GM18526 (cell line): ENCODE results near the gene PCDH9.

Source experiments
- POLR2A ChIP-seq: IDR thresholded peaks from 3 replicates; pipeline ENCODE4 v1.6.1; 2011; ENCODE audit not compliant: insufficient read length; ENCODE audit errors: extremely low read depth

Gene PCDH9

DNA sequence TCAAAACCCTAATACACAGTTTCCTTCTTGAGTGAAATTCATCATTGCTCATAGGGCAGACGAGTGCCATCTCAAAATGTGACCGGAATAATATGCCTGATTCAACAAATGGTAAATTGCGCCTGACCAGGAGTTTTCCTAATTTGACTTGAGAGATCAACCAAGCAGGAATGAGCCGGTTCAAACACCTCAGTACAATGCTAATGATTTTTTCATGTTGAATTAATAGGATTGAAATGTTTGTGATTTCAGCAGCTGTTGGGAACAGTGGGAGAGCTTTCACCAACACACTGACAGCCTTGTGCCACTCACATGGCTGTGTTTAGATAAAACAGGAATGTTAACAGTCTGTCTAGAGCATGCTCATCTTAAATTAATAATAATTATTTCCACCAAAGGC is 484.8 kb downstream of the PCDH9 start:
- no peak for TF ChIP-seq POLR2A

DNA sequence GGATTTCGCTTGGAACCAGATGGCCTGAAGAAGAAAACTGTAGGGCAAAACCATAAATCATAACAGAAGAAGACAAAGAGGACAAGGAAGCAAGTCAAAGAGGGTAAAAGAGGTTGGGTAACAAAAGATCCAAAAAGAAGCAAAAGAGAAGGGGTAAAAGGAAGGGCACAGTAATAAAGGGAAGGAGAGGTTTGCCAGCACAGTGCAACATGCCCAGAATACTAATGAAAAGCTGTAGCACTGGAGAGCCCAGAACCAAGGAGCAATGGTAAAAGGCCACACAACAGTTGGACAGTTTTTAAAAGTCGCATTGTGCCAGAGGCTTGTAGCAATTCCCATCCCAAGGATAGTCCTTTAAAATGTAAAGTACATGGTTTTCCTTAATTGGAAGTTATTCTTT is 506.6 kb downstream of the PCDH9 start:
- no peak for TF ChIP-seq POLR2A

DNA sequence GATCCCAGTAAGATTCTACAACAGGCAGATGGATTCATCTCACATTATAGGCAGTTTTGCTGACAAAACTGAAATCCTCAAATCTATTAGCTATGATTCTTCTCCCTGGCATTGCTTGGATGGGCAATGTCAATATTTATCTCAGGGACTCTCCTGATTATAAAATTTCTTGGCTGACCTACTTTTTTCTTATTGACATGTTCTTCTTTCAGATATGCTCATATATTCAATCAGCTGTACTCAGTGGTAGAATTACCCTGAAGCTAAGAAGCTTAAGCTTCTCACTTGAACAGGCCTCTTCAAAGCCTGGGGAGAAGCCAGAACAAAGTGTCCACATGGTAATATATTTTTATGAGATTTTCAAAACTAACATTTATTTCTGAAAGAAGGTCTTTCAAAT is 513.6 kb downstream of the PCDH9 start:
- no peak for TF ChIP-seq POLR2A

DNA sequence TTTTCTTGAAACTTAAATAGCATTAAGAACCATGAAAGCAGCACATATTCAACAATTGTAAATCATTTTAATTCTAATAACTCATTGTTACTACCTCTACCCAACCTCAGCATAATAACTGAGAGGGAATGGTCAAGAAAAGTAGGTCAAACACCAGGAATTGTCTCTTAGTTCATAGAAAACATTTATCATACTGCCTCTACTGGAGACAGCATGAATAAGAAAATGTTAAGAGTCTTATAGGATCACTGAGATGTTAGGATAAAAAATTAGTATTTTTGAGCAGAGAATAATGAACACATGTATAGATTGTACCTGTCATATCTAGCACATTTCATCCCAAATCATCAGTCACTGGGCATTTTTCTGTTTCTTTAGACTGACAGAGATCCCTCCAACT is 515.3 kb downstream of the PCDH9 start:
- TF ChIP-seq POLR2A = no peak

DNA sequence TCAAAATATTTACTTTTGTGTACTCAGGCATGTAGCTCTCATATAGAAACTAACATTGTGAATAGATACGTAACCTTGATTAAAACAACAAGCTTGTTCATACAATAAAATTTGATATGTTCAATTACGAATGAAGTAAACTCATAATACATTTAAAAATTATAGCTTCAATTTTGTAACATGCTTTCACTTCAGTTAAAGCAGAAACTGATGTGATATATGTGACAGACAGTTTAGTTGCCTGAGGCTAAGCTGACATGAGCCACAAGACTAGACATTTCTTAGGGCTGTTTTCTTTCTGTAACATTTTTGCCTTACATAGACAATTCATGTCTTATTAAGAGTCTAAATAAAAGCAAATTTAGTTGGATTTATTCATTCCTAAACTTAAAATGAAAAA is 526.0 kb downstream of the PCDH9 start:
- TF ChIP-seq POLR2A = no peak

DNA sequence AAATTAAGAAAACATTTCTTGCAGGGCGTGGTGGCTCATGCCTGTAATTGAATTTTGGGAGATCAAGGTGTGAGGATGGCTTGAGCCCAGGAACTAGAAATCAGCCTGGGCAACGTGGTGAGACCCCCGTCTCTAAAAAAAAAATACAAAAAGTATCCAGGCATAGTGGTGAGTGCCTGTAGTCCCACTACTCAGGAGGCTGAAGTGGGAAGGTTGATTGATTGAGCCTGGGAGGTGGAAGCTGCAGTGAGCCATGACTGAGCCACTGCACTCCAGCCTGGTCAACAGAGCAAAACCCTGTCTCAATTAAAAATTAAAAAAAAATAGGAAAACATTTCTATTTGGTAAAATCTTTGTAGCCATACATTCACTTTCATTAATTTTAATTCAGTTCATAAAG is 526.5 kb downstream of the PCDH9 start:
- no peak for TF ChIP-seq POLR2A

DNA sequence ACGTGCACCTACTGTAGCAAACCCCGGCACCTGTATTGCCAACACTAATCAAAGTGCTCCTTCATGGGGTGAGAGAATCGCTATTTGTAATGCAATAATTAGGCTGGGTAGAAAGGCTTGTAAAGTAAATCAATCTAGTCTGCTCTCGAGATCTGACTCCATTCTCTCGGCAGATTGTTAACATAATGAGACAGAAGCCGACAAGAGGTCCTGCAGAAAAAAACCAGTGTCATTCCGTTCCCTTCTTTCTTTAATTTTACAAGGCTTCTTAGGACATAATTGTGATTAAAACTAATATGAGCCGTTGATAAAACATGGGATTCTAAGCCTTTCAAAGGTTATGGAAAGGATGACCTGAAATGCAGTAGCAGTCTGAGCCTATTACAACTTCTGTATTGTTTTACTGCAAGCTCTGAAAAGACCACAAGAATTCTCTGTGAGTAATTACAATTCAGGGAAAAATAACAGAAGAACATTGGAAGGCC is 530.0 kb downstream of the PCDH9 start:
- no peak for TF ChIP-seq POLR2A

DNA sequence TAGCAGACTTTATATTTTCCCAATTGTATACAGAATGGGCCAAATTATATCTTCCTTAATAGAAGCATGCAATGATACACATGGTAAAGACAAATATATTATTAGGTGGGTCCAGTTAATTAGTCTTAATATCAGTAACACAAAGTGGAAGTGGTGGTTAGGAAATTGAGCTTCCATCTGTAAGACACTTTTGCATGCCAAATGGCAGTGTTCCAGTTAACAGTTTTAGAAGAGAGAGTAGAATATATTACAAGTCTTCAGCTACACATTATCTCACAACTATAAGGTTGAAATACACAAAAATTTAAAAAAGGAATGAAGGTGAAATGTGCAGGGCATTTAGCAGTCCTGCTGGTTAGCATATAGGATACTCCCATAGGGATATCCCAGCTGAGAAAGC is 536.5 kb downstream of the PCDH9 start:
- TF ChIP-seq POLR2A = no peak

DNA sequence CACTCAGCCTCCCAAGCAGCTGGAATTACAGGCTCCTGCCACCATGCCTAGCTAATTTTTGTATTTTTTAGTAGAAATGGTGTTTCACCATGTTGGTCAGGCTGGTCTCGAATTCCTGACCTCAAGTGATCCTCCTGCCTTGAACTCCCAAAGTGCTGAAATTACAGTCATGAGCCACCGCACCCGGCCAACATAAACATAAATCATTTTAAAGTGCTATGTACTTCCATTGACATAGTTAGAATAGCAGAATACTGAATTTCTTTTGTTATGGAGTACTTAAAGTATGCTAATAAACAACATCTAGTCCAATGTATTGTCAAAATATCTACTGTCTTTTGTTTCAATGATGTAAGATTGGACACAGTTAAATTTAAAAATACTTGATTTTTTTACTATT is 539.0 kb downstream of the PCDH9 start:
- TF ChIP-seq POLR2A = no peak

DNA sequence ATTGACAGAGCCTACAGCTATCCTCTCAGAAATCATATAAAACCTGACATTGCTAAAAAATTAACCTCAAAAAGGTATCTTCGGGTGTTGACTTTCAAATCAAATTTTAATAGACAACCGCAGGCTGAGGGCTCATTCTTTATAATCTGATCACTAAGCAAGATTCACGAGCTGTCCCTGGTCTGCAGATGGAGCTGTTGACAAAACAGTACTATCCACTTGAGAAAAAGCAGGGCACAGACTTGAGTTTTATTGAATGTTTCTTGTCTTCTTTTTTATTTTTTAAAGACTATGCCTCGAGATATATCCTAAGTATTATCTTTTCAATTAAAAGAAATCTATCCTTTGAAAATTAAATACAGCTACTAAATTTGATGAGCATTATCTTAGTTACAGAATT is 540.5 kb downstream of the PCDH9 start:
- TF ChIP-seq POLR2A = no peak

DNA sequence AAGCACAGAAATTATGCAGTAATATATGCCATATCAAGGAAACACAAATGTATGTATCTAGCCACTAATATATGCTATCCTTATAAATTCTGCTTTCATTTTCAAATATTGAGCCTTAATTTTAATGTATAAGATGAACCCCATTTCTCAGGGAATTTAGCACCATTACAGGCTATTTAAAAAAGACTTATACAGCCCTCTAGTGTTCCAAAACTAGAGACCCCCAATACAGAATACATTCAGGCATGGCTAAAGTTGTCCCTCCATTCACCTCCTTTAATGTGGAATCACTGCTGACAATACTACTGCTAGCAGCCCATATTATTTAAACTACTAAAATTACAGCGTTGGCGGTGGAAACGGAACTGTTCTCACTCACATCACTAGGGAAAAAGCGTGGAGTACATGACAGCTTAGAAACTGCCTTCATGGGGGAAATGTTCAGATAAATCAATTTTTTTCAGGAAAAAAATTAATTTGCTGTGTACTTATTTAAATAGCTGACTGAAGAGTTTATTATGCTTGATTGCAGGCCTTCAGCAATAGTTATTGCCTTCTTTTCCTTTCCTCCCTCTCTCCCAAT is 541.0 kb downstream of the PCDH9 start:
- no peak for TF ChIP-seq POLR2A

DNA sequence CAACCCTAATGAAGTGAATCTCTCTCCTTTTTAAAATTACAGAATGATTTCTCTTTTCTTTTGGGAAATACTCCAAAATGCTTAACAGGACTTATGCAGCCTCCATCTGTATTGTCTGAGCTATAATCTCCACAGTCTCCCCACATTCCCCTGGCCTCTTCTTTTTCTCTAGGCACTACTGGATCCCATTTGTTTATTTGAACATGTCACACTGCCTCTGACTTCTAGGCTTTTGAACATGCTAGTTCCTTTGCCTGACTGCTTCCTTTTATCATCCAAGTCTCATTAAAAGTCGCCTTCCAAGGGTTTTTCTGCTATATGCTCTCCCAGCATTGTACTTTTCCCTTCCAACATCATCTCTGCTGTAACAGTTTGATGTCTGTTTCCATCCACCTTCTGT is 548.7 kb downstream of the PCDH9 start:
- no peak for TF ChIP-seq POLR2A

DNA sequence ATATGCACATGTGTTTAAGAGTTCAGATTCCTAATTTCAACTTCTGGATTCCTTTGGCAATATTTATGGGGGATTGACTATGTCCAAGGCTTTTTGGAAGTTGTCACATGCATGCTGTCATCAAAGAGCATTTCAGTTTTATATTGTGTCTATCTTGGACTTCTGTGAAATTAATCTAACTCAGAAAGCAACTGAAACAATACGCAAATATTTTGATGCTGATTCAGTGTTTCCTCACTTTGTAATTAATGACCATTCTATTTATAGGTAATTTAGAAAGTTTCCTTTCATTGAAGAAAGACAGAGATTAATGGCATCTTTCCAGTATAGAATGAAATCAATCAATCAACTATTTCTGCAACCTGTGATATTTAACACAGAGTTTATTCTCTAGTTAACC is 550.1 kb downstream of the PCDH9 start:
- TF ChIP-seq POLR2A = no peak

DNA sequence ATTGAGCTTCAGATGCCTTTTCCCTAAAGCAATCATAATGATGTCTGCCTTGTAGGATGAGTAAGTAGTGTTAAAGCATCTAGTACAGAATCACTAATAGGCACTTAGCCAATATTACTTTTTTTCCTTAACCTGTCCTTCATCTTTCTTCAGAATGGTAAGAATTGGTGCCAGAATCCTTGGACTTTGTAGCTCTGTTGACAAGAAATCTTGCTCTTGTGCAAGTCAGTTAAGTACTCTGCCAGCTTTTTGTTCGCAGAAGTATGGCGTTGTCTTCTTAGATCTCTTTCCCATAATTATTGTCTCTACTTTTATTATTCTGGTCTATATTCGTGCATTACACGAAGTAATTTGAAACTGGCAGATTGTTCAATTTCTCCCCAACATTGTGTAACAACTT is 554.5 kb downstream of the PCDH9 start:
- TF ChIP-seq POLR2A = no peak

DNA sequence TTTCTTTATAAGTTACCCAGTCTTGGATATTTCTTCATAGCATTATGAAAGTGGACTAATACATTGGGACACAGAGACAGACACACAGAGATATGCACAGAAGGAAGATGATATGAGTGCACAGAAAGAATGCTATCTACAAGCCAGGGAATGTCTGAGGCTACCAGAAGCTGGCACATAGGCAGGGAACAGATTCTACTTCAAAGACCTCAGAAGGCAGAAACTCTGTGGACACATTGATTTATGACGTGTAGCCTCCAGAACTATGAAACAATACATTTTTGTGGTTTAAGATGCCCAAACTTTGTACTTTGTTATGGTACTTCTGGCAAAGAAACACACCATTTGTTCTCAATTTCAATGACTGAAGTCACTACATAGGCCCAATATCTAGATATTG is 556.7 kb downstream of the PCDH9 start:
- TF ChIP-seq POLR2A = no peak

DNA sequence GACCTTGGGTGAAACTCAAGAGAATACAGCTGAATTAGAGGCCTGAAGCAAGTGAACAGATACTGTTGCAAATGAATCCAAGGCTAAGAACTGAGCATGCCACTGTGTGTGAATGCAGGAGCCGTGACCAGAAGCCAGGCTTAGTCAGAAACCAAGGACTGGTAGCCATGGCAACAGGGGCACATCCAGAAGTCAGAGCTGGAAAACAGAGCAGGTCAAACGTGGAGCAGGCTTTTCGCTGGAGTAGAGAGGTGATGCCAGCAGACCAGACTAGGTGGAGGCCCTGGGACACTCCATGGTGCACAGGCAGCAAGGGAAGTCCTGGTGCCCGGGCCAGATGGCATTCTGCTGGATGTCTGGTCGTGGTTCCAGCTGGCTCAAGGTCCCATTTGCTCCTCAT is 564.1 kb downstream of the PCDH9 start:
- no peak for TF ChIP-seq POLR2A

DNA sequence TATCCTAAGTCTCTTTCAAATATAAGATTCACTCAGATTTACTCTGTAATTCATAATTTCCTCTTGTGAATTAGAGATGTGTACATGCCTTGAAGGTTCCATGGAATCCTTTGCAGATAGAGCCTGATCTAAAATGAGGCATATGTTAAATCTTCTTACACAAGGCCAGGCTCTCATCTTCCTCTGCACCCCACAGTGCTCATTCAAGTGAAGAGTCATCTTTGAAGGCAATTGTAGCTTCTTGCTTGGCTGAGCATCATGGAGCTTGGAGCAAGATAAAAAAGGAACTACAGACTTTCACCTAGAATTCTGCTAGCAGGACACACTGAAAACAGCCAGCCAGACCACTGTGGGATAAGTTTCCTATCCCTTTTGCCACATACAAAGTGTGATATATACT is 566.4 kb downstream of the PCDH9 start:
- TF ChIP-seq POLR2A = no peak

DNA sequence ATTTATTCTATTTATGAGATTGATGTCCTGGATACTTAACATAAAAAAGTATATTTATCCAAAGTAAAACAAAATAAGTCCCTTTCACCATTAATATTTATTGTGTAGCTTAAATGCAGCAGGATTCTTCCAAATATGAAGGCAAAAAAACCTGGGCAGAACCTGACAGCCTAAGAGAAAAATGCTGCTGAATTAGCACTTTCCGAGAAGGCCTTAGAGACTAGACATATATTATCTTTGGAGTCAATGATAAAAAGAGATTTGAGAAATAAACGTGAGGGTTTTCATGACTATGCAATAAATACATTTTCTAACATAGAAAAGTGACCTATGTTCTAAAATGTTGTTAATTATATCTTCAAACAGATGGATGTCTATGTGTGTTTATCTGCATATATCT is 566.9 kb downstream of the PCDH9 start:
- TF ChIP-seq POLR2A = no peak
